ENCODE results near the gene RCE1.

DNA sequence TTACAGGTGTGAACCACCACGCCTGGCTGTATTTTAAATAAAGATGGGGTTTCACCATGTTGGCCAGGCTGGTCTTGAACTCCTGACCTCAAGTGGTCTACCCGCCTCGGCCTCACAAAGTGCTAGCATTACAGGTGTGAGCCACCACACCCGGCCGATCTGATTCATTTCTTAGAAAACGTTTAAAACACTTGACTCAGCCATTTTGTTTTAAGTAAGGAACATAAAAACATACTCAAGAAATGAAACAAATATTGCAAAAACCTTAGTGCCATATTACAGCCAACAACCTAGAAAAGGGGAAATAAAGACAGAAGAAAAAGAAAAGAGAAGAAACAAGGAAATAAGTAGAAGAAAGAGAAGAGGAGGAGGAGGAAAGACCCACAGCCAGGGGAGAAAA lies 31.0 kb downstream of the RCE1 start:
- TF ChIP-seq, protein P1, sequence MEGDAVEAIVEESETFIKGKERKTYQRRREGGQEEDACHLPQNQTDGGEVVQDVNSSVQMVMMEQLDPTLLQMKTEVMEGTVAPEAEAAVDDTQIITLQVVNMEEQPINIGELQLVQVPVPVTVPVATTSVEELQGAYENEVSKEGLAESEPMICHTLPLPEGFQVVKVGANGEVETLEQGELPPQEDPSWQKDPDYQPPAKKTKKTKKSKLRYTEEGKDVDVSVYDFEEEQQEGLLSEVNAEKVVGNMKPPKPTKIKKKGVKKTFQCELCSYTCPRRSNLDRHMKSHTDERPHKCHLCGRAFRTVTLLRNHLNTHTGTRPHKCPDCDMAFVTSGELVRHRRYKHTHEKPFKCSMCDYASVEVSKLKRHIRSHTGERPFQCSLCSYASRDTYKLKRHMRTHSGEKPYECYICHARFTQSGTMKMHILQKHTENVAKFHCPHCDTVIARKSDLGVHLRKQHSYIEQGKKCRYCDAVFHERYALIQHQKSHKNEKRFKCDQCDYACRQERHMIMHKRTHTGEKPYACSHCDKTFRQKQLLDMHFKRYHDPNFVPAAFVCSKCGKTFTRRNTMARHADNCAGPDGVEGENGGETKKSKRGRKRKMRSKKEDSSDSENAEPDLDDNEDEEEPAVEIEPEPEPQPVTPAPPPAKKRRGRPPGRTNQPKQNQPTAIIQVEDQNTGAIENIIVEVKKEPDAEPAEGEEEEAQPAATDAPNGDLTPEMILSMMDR (conservative IDR thresholded peaks at IDR 0.05): no peak
- no peak for TF ChIP-seq ZFX (IDR thresholded peaks at IDR 0.05)

All from C4-2B (cell line).